GM19372 (cell line): ENCODE measurements around the gene LSM11.

Experiments used
- ATAC-seq: cut with Tn5 transposase; IDR thresholded peaks from one replicate; pipeline ENCODE4 v1.9.1; 2021; ENCODE audit warnings: mild to moderate bottlenecking, low read depth, moderate library complexity; ENCODE audit not compliant: unreplicated experiment

Gene LSM11

DNA sequence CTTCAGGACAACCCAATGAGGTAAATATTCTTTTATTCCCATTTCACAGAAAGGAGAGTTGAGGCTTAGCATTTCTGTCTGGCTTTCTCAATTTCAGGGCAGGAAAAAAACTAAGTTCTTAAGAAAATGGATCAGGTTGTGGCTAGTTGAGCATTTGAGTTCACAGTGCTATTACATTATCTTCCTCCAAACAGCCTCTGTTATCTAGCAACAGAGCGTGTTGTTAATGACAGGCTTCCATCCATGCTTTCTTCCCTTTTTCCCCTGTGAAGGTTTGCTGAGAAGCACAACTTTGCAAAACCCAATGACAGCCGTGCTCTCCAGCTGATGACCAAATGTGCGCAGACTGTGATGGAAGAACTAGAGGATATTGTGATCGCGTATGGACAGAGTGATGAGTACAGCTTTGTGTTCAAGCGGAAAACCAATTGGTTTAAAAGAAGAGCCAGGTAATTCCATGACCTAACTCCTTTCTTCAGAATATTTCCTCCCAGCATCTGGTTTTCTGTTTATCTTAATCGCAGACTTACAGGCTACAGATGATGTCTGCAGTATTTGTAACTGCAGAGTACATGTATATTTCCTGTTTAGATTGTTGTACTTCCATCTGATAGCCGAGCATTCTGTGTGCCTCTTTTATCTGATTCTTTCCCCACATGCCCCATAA lies 10.8 kb upstream of the LSM11 start:
- ATAC-seq = no peak

DNA sequence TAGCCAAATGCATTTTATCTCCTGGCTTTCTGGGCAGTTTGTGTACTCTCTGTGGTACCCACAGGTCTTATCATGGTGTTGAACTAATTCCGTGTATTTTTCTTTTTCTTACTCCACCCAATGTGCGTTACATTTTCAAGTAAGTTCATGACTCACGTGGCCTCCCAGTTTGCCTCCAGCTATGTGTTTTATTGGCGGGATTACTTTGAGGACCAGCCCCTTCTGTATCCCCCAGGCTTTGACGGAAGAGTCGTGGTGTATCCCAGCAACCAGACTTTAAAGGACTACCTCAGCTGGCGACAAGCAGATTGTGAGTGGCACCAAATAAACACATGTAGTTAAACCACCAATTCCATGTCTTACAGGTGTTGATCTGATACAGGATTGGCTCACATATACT lies 9.1 kb upstream of the LSM11 start:
- ATAC-seq = no peak

GRCh38 chr5:157735991-157736390 lies 7.5 kb upstream of the LSM11 start:
- ATAC-seq = no peak

DNA sequence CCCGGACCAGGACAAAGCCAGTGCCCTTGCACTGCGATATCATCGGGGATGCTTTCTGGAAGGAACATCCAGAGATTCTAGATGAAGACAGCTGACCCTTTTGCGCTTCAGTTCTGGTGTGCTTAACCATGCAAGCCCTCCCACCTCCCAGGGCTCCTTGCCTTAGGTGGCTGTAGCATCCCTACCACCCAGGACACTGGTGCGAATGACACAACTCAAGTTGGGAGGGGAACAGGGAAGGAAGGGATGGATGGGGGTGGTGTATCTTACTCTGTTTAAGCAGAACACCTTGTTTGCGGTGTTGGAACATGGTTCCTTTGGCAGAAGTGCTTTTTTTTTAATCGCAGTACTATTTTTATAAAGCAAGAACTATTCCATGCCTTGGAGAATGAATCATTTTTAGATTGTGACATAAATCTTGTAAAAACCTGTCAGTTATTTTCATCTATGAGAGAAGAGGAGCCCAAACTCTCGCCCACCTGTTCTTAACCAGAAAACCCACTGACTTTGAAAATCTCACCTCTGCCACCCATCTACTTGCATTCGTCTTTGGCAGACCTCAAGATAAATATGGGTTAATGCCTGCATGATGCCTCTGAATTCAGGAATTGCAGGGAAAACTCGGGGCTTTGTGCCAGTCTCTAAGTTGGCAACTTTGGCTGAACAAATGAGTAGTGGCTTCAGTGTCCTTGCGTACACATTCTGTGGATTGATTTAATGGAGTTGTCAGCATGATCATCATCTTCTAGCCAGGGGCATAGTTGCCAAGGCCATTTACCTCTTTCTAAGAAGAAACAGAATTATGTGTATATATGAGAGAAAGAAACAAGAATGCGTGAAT lies 3.9 kb upstream of the LSM11 start:
- no peak for ATAC-seq

DNA sequence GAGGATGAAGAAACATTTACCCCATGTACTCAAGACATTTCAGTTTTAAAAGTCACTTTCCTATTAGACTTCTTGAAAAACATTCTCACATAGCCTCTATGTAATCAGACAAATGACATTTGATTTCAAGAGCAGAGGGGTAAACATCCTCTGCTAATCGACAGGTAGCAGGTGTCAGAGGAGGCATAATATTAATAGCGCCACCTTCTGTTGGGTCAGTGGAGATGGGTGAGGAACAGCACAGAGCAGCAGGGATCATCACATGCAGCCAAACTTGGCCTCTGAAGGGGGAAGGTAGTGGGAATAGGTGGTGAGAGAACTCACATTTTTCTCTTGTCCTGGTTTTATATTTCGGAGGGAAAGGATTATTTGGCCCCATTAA lies 3.3 kb upstream of the LSM11 start:
- no peak for ATAC-seq

DNA sequence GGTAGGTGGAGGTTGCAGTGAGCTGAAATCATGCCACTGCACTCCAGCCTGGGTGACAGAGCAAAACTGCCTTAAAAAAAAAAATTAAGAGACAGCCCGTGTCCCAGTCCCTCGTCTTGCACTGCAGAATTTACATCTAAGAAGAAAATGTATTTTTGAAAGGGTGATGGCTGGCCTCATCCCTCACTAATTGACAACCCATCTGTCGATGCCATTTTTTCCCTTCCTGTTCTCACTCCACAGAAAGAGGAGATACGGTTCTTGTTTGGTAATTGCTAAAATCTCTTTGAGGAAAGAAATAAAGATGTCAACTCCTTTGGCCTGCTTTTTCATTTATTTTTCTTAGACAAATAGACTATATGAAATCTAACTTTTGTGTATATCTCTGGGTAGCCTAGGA lies 2.4 kb upstream of the LSM11 start:
- no peak for ATAC-seq

- peak; percentile 28 for ATAC-seq
Observed at GRCh38 chr5:157744051-157745011, 819 bp downstream of the LSM11 start.

- no peak for ATAC-seq
Observed at GRCh38 chr5:157745041-157745456, 1.5 kb downstream of the LSM11 start.

- no peak for ATAC-seq
Observed at GRCh38 chr5:157747173-157747740, 3.7 kb downstream of the LSM11 start.

- ATAC-seq = no peak
Observed at GRCh38 chr5:157747766-157748700, 4.5 kb downstream of the LSM11 start.

- no peak for ATAC-seq
Observed at GRCh38 chr5:157748760-157749461, 5.4 kb downstream of the LSM11 start.

GRCh38 chr5:157749462-157749799 lies 5.9 kb downstream of the LSM11 start:
- no peak for ATAC-seq

DNA sequence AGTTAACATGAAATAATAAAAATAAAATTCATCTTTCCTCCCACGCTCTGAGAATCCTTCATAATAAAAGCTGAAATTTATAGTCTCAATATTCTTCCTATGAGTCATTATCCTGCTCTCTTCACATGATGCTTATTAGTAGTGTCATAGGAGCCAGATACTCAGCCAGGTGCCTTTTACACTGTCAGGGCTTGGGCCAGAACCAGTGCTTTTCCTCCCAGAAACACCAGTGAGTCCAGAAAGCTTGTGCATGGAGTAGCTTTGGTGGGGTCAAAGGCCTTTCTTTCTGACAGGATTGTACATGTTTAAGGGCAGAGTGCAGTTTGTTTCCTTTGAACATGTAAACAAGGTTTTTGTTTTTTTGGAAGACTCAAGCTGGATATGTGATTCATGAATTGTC lies 6.8 kb downstream of the LSM11 start:
- no peak for ATAC-seq

GRCh38 chr5:157756122-157756521 lies 12.6 kb downstream of the LSM11 start:
- ATAC-seq = no peak

- no peak for ATAC-seq
Observed at GRCh38 chr5:157758706-157759105, 15.2 kb downstream of the LSM11 start.

- ATAC-seq = peak; percentile 70
Observed at GRCh38 chr5:157761690-157762621, 18.4 kb downstream of the LSM11 start.

DNA sequence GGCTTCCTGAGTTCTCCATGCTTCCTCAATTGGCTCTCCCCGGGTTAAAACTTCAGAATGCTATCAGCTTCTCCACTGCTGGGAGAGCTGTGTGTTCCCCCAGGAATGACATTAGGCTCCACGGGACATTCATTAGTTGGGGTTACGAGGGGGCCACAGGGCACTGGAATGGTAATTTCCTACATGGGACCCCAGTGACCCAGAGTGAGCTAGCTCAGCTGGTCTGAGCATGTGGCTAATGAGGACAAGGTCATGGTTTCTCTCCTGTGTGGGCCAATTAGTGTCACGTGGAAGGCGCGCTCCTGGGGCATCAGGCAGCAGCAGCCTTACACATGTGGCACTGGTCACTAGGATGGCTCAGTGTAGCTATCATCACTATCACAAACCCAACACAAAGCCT lies 21.0 kb downstream of the LSM11 start:
- no peak for ATAC-seq

- ATAC-seq = no peak
Observed at GRCh38 chr5:157766442-157766841, 22.9 kb downstream of the LSM11 start.
